ENCODE data around the gene CPSF2. TPM values are rescaled to one million over a fixed set of nuclear protein-coding genes. Genes with fewer than 3 reads are reported as not detected.
"Not testable (repeated sequence)": the region's sequence is repeated elsewhere in the genome, so short reads cannot be mapped to it uniquely, and the experiment has no call there.

CPSF2 gene
- total RNA-seq, 4 donors from 2014 or later, result 19.1 to 33.5 (median 32.6) TPM

GRCh38 chr14:92185559-92185958, 63.8 kb downstream of the CPSF2 start:
- TF ChIP-seq POLR2A (IDR thresholded peaks at IDR 0.05), result no peak
- no peak for TF ChIP-seq CTCF (IDR thresholded peaks at IDR 0.05)
- no peak overlapping the region for H3K4me3 ChIP-seq (ENCODE audit: low read depth, poor library complexity, severe bottlenecking)
- WGBS, 2 donors, result 92 to 97% methylated on average over 6 of the region's 6 CpGs
- intact Hi-C loops (cut with DNase I; ENCODE audit: low total_unique reads), result no loop called here
- no peak for DNase-seq (ENCODE audit: low spot score in 2 of 2)

- intact Hi-C loops (cut with DNase I; ENCODE audit: low total_unique reads); DNase-seq (ENCODE audit: low spot score in 2 of 2); H3K4me3 ChIP-seq (ENCODE audit: low read depth, poor library complexity, severe bottlenecking): not testable (repeated sequence)
- 84 to 87% methylated on average over 7 to 20 of the region's 23 CpGs for WGBS, 2 donors
These were observed 65.8 kb downstream of the CPSF2 start for GRCh38 chr14:92187616-92188015.

- DNase-seq (ENCODE audit: low spot score in 2 of 2), result no peak
- no peak overlapping the region for H3K4me3 ChIP-seq (ENCODE audit: low read depth, poor library complexity, severe bottlenecking)
- WGBS, 2 donors, result 70% methylated on average over 6 of the region's 6 CpGs
- no peak for TF ChIP-seq CTCF (IDR thresholded peaks at IDR 0.05)
- no peak for TF ChIP-seq POLR2A (IDR thresholded peaks at IDR 0.05)
- intact Hi-C loops (cut with DNase I; ENCODE audit: low total_unique reads), result no loop called here
These were observed 69.0 kb downstream of the CPSF2 start for GRCh38 chr14:92190768-92191167.

- H3K4me3 ChIP-seq (ENCODE audit: low read depth, poor library complexity, severe bottlenecking), result no peak overlapping the region
- no peak for DNase-seq (ENCODE audit: low spot score in 2 of 2)
- intact Hi-C loops (cut with DNase I; ENCODE audit: low total_unique reads), result no loop called here
- TF ChIP-seq POLR2A (IDR thresholded peaks at IDR 0.05), result no peak
- no peak for TF ChIP-seq CTCF (IDR thresholded peaks at IDR 0.05)
- WGBS, 2 donors, result 82 to 85% methylated on average over 5 of the region's 5 CpGs
These were observed 77.0 kb downstream of the CPSF2 start for GRCh38 chr14:92198804-92199203.

- intact Hi-C loops (cut with DNase I; ENCODE audit: low total_unique reads), result no loop called here
- no peak for DNase-seq (ENCODE audit: low spot score in 2 of 2)
- WGBS, 2 donors, result 50 to 53% methylated on average over 6 of the region's 6 CpGs
- TF ChIP-seq POLR2A (IDR thresholded peaks at IDR 0.05) (no peak), CTCF (IDR thresholded peaks at IDR 0.05) (no peak)
- H3K4me3 ChIP-seq (ENCODE audit: low read depth, poor library complexity, severe bottlenecking), result no peak overlapping the region
These were observed 78.0 kb downstream of the CPSF2 start for GRCh38 chr14:92199763-92200162.

GRCh38 chr14:92203116-92203515, 81.3 kb downstream of the CPSF2 start:
- no peak overlapping the region for H3K4me3 ChIP-seq (ENCODE audit: low read depth, poor library complexity, severe bottlenecking)
- no peak for DNase-seq (ENCODE audit: low spot score in 2 of 2)
- WGBS, 2 donors, result 60 to 77% methylated on average over 7 of the region's 7 CpGs
- intact Hi-C loops (cut with DNase I; ENCODE audit: low total_unique reads), result no loop called here
- TF ChIP-seq CTCF (IDR thresholded peaks at IDR 0.05) (no peak), POLR2A (IDR thresholded peaks at IDR 0.05) (no peak)
